ENCODE measurements around the gene MYH16.

- TF ChIP-seq CTCF (optimal IDR thresholded peaks at IDR 0.05 in 1 of 3, IDR thresholded peaks at IDR 0.05 in 1 of 3, conservative IDR thresholded peaks at IDR 0.05 in 1 of 3; ENCODE audit: extremely low read depth in 1 of 3, insufficient read depth in 2 of 3, low read length in 3 of 3) (no peak), EZH2 (IDR thresholded peaks at IDR 0.05; ENCODE audit: low read length) (no peak)
Observed at GRCh38 chr7:99340659-99341058, 68.0 kb downstream of the MYH16 start.
